HG03457 (cell line): ENCODE data around the gene MVK.

Experiments
- ATAC-seq: cut with Tn5 transposase; IDR thresholded peaks from one replicate; pipeline ENCODE4 v1.9.1; 2021; ENCODE audit warnings: moderate number of reproducible peaks; ENCODE audit not compliant: unreplicated experiment

The MVK gene

DNA sequence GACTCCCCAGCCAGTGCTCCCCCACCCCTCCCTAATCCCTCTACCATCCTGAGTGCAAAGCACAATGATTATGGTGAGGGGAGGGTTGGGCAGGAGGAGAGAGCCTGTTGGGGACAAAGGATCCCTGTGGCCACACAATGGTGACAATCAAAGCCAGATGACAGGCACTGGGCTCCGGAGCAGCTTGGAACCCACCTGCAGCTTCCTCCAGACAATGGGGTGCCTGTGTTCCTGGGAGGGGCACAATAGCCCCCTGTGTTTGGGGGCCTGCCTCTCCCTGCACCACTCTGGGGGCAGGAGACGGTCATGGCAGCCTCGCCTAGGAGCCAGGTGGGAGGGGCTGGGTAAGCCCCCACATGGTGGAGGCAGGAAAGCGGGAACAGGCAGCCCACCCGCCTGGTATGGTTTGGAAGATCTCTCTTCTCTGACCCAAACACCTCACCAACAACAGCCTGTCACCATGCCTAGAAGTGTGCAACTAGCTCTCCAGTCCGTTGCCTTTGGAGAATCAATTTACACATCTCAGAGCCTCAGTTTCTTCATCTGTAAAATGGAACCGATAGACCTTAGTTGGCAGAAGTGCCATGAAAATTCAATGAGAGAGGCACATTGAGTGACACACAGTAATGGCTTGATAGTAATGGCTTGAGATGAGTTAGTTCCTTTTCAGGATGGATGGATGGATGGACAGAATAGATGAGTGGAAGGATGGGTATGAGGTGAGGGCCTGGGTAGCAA lies 53.0 kb downstream of the MVK start:
- ATAC-seq = no peak

DNA sequence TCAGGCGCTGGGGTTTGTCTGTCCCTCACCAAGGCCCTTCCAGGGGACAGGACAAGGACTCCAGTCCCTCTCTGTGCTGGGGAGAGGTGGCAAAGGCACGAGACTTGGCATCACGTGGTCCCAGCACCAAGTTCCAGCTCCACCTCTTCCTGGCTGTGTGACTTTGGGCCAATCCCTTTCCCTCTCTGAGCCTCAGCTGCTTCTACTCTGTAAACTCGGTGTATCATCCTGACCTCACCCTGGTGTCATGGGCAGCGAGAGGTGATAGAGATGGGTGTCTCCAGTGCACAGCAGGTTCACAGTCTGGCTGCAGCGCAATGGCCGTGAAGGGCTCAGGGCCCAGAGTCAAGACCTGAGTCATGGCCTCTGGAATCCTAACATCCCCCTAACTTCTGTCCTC lies 54.0 kb downstream of the MVK start:
- ATAC-seq = no peak

DNA sequence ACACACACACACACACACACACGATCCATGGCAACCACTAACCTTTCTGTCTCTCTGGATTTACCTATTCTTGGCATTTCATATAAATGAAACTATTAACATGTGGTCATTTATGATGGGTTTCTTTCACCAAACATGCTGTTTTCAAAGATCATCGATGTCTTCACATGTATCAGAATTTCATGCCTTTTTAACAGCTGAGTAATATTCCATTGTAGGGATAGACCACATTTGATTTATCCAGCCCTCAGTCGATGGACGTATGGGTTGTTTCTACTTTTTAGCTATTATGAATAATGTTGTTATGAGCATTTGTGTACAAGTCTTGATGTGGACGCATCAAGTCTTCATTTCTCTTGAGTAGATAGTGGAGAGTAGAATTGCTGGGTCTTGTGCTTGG lies 56.5 kb downstream of the MVK start:
- no peak for ATAC-seq

DNA sequence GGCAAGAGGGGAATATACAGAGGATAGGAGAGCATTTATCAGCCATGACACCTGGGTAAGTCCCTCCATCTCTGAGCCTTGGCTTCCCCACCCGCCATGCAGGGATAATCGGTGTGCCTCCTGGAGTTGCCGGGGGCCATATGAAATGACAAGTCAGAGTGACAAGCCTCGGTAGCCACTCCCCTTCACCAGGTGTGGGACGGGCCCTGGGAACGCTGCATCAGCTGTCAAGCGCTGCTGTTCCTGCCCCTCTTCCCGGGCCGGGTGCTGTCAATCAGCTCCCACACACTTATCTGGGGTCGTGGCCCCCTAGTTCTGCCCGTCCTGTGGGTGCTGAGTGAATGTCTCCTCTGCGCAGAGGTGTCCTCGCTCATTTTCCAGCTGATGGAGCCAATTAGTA lies 57.2 kb downstream of the MVK start:
- ATAC-seq = no peak

DNA sequence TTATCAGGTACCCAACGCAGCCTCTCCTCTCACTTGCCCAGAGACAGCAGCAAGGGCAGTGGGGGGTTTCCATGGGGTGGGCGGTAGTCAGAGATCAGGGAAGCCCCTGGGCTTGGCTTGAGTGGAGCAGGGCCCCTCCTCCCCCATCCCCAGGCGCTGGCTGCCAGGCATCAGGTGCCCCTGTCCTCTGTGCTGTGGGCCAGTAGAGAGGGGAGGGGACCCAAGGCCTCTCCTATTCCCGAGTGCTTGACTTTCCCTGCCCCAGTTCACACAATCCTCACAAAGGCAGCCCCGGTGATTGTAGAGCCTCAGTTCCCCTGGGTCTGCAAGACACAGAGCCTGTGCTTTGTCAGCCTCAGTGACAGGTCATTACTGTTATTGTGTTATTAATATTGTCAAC lies 57.7 kb downstream of the MVK start:
- ATAC-seq = no peak

DNA sequence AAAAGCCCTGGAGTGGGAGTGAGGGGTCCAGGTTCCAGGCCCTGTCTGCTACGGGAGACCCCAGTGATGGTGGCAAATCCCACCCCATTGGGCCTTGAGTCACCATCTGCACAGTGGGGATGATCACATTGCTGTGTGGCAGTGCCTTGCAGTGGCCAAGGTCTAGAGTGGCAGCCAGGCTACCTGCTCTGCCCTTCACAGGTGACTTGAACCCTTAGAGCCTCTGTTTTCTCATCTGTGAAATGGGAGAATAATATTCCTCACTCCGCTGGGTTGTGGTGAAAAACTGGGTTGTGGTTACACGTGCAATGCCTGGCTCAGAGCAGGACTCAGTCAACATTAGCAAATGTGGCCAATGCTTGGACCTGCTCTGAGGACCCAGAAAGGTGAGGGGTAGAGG lies 58.2 kb downstream of the MVK start:
- no peak for ATAC-seq

DNA sequence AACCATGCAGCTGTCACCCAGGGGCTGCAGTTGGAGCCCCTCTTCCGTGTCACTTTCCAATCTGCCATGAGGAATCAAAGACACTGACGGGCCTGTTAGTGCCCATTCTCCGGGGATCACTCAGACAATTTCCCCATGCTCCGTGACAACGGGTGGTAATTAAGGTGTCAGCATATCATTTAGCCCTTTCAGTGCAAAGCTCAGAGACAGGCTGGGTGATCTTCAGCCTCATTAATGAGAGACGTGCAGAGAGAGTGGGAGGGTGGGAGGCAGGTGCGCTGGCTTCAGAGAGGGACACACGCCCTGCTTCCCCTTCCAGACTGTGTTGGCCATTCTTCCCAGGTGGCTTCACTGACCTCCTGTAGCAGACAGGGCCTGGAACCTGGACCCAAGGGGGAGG lies 58.7 kb downstream of the MVK start:
- ATAC-seq = no peak

DNA sequence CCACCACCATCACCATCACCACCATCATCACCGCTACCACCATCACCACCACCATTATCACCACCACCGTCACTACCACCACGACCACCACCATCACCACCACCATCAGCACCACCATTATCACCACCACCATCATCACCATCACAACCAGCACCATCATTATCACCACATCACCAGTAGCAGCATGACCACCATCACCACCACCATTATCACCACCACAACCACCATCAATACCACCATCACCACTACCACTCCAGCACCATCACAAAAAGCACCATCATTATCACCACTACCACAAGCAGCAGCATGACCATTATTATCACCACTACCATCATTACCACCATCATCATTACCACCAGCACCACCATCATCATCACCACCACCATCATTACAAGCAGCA lies 62.1 kb downstream of the MVK start:
- no peak for ATAC-seq

DNA sequence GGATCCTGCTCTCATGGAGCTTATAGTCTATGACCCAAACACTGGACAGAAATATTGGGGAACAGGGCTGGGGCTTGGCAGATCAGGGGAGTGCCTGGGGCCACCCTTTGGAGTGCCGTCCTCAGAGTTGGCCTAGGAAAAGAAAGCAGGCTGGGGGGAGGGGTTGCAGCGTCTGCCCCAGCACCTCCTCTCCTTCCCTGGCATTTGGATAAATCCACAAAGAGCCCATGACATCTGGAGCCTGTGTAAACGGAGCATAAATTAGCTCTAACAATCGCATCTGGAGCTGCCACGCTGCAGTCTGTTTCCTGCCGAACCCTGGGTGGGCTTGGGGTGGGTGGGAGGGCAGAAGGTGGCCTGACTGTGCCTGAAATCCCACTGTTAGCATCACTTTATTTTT lies 63.8 kb downstream of the MVK start:
- no peak for ATAC-seq

DNA sequence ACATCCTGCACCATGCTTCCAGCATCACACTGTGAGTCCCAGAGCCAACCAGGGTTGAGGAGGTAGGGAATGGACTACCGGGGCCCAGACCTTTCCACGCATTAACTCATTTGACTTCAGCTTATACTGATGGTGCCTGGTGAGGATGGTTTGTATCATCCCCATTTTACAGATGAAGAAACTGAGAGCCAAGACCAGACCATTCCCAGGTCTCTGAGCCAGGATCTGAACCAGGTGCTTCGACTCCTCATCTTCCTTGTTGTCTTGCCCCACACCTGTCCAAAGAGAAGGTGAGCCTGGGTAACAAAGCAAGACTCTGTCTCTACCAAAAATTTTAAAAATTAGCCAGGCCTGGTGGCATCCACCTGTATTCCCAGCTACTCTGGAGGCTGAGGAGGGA lies 64.4 kb downstream of the MVK start:
- no peak for ATAC-seq

DNA sequence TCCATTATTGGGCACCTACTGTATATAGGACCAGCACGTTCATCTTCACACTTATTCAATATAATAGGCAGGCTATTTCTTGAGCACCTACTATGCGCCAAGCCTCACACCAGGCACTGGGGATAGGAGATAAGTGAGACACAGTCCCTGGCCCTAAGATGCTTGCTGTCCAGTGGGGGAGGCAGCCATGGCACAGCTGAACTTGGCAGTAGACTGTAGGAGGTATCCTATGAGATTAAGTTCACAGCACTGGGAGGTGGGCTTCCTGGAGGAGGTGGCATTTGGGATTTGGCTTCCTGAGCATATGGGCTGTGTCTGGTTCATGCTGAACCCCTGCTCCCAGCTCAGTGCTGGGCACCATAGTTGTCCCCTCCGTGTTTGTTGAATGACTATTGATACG lies 65.1 kb downstream of the MVK start:
- no peak for ATAC-seq

DNA sequence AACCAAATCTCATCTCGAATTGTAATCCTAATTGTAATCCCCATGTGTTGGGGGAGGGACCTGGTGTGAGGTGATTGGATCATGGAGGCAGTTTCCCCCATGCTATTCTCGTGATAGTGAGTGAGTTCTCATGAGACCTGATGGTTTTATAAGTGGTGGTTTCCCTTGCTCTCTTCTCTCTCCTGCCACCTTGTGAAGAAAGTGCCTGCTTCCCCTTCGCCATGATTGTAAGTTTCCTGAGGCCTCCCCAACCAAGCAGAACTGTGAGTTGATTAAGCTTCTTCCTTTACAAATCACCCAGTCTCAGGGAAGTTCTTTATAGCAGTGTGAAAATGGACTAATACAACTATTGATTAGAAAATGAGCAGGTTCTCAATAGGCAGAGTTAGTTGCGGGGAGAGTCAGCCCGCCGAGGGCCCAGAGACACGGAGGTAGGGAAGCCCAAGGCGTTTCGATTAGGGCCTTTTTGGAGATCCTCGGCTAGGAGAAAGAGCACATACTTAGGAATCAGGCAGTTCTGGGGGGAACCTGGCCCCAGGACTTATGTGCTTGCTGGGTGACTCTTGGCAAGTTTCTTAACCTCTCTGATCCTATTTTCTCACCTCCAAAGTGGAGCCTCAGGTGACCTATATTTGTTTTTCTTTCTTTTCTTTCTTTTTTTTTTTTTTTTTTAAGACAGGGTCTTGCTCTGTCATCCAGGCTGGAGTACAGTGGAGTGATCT lies 65.7 kb downstream of the MVK start:
- ATAC-seq = no peak

DNA sequence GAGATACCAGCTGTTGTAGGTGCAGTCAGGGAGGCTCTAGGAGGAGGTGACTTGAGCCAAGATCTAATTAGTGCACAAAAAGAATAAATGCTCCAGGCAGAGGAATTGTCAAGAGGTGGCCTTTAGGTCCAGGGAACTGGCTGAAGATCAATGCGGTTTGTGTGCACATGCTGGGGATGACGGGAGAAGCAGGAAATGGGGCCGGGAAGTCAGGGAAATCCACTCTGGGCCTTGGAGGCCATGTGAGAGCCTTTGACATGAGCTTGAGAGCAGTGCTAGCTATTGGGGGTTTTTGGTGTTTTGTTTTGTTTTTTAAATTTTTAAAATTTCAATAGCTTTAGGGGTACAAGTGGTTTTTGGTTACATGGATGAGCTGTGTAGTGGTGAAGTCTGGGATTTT lies 67.4 kb downstream of the MVK start:
- no peak for ATAC-seq

DNA sequence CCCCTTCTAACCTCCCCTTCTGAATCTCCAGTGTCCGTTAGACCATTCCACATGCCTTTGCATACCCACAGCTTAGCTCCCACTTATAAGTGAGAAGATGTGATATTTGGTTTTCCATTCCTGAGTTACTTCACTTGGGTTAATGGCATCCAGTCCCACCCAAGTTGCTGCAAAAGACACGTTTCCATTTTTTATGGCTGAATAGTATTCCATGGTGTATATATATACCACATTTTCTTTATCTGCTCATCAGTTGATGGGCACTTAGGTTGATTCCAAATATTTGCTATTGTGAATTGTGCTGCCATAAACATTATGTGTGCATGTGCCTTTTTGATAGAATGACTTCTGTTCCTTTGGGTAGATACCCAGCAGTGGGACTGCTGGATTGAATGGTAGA lies 67.8 kb downstream of the MVK start:
- ATAC-seq = no peak

DNA sequence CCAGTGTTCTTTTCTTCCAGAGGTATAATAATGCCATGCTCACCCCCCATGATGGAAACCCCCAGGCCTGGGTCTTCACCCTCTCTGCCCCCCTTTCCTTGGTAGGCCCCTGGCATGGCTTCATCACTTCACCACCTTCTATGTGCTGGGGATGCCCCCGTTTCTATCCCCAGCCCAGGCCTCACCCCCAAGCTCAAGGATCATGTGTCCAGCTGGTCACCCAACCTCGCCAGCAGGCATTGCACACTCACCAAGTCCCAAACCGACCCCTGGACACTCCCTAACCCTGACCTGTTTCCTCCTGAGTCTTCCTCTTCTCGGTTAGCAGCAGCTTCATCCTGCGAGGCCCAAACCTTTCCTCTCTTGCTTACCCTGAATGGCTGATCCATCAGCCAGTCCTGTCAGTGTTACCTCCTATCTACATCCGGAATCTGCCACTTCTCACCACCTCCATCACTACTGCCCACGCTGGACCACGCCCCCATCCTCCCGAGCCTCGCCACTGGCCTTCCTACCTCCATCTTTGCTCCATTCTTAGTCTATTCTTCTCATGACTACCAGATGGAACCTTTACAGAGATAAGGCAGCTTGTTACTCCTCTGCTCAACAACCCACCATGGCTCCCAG lies 69.0 kb downstream of the MVK start:
- ATAC-seq = no peak

DNA sequence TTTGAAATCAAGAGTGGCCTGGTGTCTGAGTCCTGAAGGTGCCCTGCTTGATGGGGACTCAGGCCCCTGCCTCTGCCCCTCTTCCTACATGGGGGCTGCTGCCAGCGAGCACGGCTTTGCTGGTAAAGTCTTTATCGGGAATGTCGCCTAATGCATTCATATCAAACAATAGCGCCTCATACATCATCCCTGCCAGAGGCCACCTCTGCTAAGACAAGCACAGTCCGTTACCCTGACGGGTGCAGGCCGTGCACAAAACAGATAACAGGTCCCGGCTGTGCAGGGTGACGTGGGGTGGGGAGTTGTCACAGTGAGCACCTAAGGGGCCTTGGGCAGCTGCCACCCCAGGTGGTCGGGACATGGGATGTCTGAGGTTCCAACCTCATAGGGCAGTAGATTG lies 71.6 kb downstream of the MVK start:
- no peak for ATAC-seq

DNA sequence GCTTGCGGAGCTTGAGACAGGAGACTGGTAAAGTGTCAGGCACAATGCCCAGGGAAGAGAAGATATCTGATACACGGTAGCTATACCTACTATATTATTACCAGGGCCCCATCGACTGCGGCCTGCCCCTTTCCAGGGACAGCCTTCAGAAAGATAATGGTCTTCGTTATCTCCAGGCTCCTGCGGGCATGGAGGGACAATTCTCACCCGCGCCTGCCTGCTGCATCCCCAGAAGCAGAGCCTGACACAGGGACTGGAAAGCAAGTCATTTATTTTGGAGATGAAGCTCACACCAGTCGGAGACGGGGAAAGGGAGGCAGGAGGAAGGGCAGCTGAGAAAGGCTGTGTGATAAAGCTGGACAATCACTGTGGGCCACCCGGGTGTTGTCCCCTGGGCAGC lies 72.1 kb downstream of the MVK start:
- no peak for ATAC-seq
